Tibial nerve (tissue), 4 donors: ENCODE data around the gene KIRREL3.

Experiments used
- EP300 ChIP-seq, 2 donors: sonication (generic); formaldehyde crosslinking; IDR thresholded peaks; one replicate each; pipeline ENCODE4 v1.6.1; 2017; ENCODE audit warnings: antibody characterized with exemption in 2 of 2, mild to moderate bottlenecking in 1 of 2
- POLR2A ChIP-seq, 2 donors: fragments of 450-650 bp; IDR thresholded peaks; one replicate each; pipeline ENCODE4 v1.6.1; 2017; ENCODE audit warnings: antibody characterized with exemption in 2 of 2, mild to moderate bottlenecking in 2 of 2, moderate library complexity in 2 of 2
- TF ChIP-seq, protein P1 (sequence below), 5 experiments: fragments of 200-600 bp in 3 of 5; fragments of 450-650 bp in 2 of 5; sonication (generic) in 3 of 5; IDR thresholded peaks; one replicate each; pipeline ENCODE4 v1.5.1; 2016 to 2019; ENCODE audit warnings: antibody characterized with exemption in 5 of 5, mild to moderate bottlenecking in 3 of 5, moderate library complexity in 2 of 5

DNA sequence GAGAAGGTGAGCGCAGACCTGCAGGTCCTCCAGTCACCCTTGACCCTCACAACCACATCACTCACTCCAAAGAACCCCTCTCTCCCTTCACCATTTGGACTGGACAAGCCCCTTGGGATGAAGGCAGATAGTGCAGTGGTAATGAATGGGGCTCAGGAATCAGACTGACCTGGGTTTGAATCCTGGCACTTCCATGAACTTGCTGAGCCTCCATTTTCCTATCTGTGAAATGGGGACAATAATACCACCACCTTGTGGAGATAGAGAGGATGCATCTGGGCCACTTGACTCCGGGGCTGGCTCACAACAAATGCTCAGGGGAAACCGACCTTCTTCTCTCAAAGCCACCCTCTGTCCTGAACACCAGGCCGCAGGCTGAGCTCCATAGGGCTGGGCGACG, 467.0 kb downstream of the KIRREL3 start:
- TF ChIP-seq POLR2A (IDR thresholded peaks at IDR 0.05) = no peak
- TF ChIP-seq, protein P1, sequence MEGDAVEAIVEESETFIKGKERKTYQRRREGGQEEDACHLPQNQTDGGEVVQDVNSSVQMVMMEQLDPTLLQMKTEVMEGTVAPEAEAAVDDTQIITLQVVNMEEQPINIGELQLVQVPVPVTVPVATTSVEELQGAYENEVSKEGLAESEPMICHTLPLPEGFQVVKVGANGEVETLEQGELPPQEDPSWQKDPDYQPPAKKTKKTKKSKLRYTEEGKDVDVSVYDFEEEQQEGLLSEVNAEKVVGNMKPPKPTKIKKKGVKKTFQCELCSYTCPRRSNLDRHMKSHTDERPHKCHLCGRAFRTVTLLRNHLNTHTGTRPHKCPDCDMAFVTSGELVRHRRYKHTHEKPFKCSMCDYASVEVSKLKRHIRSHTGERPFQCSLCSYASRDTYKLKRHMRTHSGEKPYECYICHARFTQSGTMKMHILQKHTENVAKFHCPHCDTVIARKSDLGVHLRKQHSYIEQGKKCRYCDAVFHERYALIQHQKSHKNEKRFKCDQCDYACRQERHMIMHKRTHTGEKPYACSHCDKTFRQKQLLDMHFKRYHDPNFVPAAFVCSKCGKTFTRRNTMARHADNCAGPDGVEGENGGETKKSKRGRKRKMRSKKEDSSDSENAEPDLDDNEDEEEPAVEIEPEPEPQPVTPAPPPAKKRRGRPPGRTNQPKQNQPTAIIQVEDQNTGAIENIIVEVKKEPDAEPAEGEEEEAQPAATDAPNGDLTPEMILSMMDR (IDR thresholded peaks at IDR 0.05) = no peak
- TF ChIP-seq EP300 (IDR thresholded peaks at IDR 0.05) = no peak
